ENCODE data around the gene PARP14.

- TF ChIP-seq CTCF (IDR thresholded peaks at IDR 0.05) (no peak), TCF7L2 (IDR thresholded peaks at IDR 0.05; ENCODE audit: low read depth, low read length) (no peak), POLR2AphosphoS5 (IDR thresholded peaks at IDR 0.05; ENCODE audit: low read depth, low read length) (no peak), REST (IDR thresholded peaks at IDR 0.05; ENCODE audit: insufficient read depth in 1 of 2, low read depth in 2 of 2, low read length in 1 of 2) (no peak)
These were observed 10.6 kb downstream of the PARP14 start for GRCh38 chr3:122691195-122691594.

Data from Panc1 (cell line).